Measurements from ENCODE around the gene HAL. TPM values are rescaled to one million over a fixed set of nuclear protein-coding genes. Genes with fewer than 3 reads are reported as not detected.

The HAL gene
- total and polyA plus RNA-seq, 2 of the 13 experiments (the other 11 are each of a cell fraction or from before 2014, with no cell fraction given) = 0.89 to 37.8 TPM

DNA sequence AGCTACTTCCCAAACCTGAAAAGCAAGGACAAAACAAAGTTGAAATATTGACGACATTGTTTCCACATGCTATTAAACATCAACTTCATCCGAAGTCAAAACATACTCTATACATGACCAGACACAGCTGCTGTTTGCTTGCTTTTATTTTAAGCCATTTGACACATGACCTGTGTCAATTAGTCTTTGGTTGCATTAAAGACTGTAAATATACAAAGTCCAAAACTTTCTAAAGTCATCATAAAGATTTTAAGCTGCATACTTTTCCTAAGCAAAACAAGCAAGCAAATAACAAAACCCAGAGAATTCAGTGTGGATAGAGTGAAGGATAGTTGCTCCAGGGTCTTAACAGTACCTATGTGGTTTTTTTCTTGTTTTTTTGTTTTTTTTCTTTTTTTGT, 21.8 kb downstream of the HAL start (continued):
- TF ChIP-seq, protein P1, sequence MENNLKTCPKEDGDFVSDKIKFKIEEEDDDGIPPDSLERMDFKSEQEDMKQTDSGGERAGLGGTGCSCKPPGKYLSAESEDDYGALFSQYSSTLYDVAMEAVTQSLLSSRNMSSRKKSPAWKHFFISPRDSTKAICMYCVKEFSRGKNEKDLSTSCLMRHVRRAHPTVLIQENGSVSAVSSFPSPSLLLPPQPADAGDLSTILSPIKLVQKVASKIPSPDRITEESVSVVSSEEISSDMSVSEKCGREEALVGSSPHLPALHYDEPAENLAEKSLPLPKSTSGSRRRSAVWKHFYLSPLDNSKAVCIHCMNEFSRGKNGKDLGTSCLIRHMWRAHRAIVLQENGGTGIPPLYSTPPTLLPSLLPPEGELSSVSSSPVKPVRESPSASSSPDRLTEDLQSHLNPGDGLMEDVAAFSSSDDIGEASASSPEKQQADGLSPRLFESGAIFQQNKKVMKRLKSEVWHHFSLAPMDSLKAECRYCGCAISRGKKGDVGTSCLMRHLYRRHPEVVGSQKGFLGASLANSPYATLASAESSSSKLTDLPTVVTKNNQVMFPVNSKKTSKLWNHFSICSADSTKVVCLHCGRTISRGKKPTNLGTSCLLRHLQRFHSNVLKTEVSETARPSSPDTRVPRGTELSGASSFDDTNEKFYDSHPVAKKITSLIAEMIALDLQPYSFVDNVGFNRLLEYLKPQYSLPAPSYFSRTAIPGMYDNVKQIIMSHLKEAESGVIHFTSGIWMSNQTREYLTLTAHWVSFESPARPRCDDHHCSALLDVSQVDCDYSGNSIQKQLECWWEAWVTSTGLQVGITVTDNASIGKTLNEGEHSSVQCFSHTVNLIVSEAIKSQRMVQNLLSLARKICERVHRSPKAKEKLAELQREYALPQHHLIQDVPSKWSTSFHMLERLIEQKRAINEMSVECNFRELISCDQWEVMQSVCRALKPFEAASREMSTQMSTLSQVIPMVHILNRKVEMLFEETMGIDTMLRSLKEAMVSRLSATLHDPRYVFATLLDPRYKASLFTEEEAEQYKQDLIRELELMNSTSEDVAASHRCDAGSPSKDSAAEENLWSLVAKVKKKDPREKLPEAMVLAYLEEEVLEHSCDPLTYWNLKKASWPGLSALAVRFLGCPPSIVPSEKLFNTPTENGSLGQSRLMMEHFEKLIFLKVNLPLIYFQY (CRISPR knock-in tag; IDR thresholded peaks at IDR 0.05; ENCODE audit: borderline replicate concordance) = no peak
- 0 out of 2 replicates have a peak, but pooled peaks have one; percentile 43 for TF ChIP-seq HOXA5 (CRISPR knock-in tag; IDR thresholded peaks at IDR 0.05)
- peak; percentile 37; the same call in 1 of the 2 replicates for TF ChIP-seq BHLHE40 (IDR thresholded peaks at IDR 0.05; ENCODE audit: low read length)
- TF ChIP-seq ZNF530 (CRISPR knock-in tag; IDR thresholded peaks at IDR 0.05; ENCODE audit: low read depth) = no peak
- no peak for TF ChIP-seq ZNF775 (CRISPR knock-in tag; IDR thresholded peaks at IDR 0.05; ENCODE audit: borderline replicate concordance)
- no peak for TF ChIP-seq ZNF446 (CRISPR knock-in tag; IDR thresholded peaks at IDR 0.05)
- peak; percentile 73; the same call in 1 of the 2 replicates for TF ChIP-seq POGZ (CRISPR knock-in tag; IDR thresholded peaks at IDR 0.05)
- TF ChIP-seq ZC3H13 (CRISPR knock-in tag; IDR thresholded peaks at IDR 0.05) = no peak
- TF ChIP-seq AHR (CRISPR knock-in tag; IDR thresholded peaks at IDR 0.05) = no peak
- peak; percentile 99 for TF ChIP-seq NR2F2 (IDR thresholded peaks at IDR 0.05; ENCODE audit: borderline replicate concordance, low read depth)
- TF ChIP-seq ZNF660 (CRISPR knock-in tag; IDR thresholded peaks at IDR 0.05; ENCODE audit: borderline replicate concordance, low read depth) = no peak
- no peak for TF ChIP-seq SSRP1 (CRISPR knock-in tag; IDR thresholded peaks at IDR 0.05)
- peak; percentile 68; the same call in 1 of the 2 replicates for TF ChIP-seq GFI1 (CRISPR knock-in tag; IDR thresholded peaks at IDR 0.05; ENCODE audit: borderline replicate concordance)
- TF ChIP-seq, protein P2, sequence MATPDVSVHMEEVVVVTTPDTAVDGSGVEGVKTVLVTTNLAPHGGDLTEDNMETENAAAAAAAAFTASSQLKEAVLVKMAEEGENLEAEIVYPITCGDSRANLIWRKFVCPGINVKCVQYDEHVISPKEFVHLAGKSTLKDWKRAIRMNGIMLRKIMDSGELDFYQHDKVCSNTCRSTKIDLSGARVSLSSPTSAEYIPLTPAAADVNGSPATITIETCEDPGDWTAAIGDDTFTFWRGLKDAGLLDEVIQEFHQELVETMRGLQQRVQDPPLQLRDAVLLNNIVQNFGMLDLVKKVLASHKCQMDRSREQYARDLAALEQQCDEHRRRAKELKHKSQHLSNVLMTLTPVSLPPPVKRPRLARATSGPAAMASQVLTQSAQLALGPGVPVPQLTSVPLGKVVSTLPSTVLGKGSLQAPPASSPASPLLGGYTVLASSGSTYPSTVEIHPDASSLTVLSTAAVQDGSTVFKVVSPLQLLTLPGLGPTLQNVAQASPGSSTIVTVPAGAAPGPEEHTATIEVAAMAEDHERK (CRISPR knock-in tag; IDR thresholded peaks at IDR 0.05; ENCODE audit: low read depth) = no peak
- TF ChIP-seq RFX1 (IDR thresholded peaks at IDR 0.05) = no peak
- no peak for TF ChIP-seq JDP2 (CRISPR knock-in tag; IDR thresholded peaks at IDR 0.05; ENCODE audit: borderline replicate concordance)
- no peak for TF ChIP-seq MAFF (IDR thresholded peaks at IDR 0.05; ENCODE audit: low read depth, low read length)
- TF ChIP-seq ESRRA (CRISPR knock-in tag; IDR thresholded peaks at IDR 0.05; ENCODE audit: low read depth) = peak; percentile 77; the same call in 1 of the 2 replicates
- peak; percentile 53; the same call in 1 of the 2 replicates for TF ChIP-seq GATAD1 (CRISPR knock-in tag; IDR thresholded peaks at IDR 0.05)
- peak; percentile 72; the same call in 1 of the 2 replicates for TF ChIP-seq SNAPC2 (CRISPR knock-in tag; IDR thresholded peaks at IDR 0.05)
- no peak for TF ChIP-seq KMT2B (CRISPR knock-in tag; IDR thresholded peaks at IDR 0.05)
- TF ChIP-seq ZNF558 (CRISPR knock-in tag; IDR thresholded peaks at IDR 0.05; ENCODE audit: borderline replicate concordance) = no peak
- TF ChIP-seq MYNN (CRISPR knock-in tag; IDR thresholded peaks at IDR 0.05; ENCODE audit: low read depth) = no peak
- 0 out of 2 replicates have a peak, but pooled peaks have one; percentile 52 for TF ChIP-seq ZNF3 (CRISPR knock-in tag; IDR thresholded peaks at IDR 0.05)
- 0 out of 2 replicates have a peak, but pooled peaks have one; percentile 39 for TF ChIP-seq ZFP1 (CRISPR knock-in tag; IDR thresholded peaks at IDR 0.05)
- no peak for TF ChIP-seq TAF15 (IDR thresholded peaks at IDR 0.05; ENCODE audit: low read depth, low read length, poor library complexity, severe bottlenecking)
